ENCODE results near the gene BCL7C. TPM values are rescaled to one million over a fixed set of nuclear protein-coding genes. Genes with fewer than 3 reads are reported as not detected.

Gene BCL7C
- total and polyA plus RNA-seq, 2 of the 4 experiments (the other 2 are of a cell fraction): 32.3 to 34.9 TPM

DNA sequence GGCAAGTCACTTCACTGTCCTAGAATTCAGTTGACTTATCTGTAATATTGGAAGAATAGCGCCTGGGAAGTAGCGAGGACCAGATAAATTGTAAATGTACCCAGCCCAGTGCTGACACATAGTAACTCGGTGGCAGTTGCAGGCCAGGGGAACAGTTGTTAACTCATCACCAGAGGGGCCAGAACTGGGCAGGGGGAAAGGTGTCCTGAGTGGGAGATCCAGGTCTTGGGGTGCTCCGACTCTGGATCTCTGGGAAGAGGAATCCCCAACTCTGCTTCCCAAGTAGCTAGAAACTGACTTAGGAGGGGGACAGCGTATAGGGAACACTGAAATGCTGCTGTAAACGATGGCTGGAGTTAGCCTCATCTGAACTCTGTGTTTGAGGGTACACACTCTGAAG, 23.0 kb downstream of the BCL7C start (continued):
- TF ChIP-seq USF2 (IDR thresholded peaks at IDR 0.05; ENCODE audit: low read depth, low read length) (no peak), NFE2L2 (IDR thresholded peaks at IDR 0.05; ENCODE audit: low read depth, low read length) (no peak)

- Histone ChIP-seq H3K23ac (ENCODE audit: low read depth, low read length) (no peak overlapping the region), H3K4ac (ENCODE audit: low read depth, low read length) (no peak overlapping the region), H3K9me1 (ENCODE audit: insufficient read depth, low read length) (peaks cover 4% of the 10 kb centered on the region; the same call in 1 of the 2 replicates), H2BK20ac (ENCODE audit: low read depth, low read length) (no peak overlapping the region), H4K20me1 (ENCODE audit: insufficient read depth, low read length) (no peaks in the 10 kb centered on the region), H2BK120ac (ENCODE audit: low read depth, low read length) (no peak overlapping the region), H3K4me3 (ENCODE audit: insufficient read depth, low read depth, low read length) (no peak overlapping the region), H3K4me2 (ENCODE audit: low read depth, low read length) (no peak overlapping the region), H2AFZ (replicated peaks; ENCODE audit: low read length, poor library complexity) (no peak overlapping the region), H2AK9ac (replicated peaks; ENCODE audit: low read depth, low read length, poor library complexity) (no peak overlapping the region), H3K4me1 (ENCODE audit: control insufficient read depth, insufficient read depth, low read length) (no peaks in the 10 kb centered on the region), H2BK15ac (ENCODE audit: low read depth, low read length) (no peak overlapping the region), H4K5ac (ENCODE audit: low read depth, low read length) (no peak overlapping the region), H3K9me3 (ENCODE audit: control insufficient read depth, insufficient read depth, low read length) (no peaks in the 10 kb centered on the region), H2BK5ac (ENCODE audit: low read depth, low read length, poor library complexity, severe bottlenecking) (no peak overlapping the region), H3K9ac (ENCODE audit: low read depth, low read length) (no peak overlapping the region), H3K14ac (replicated peaks; ENCODE audit: low read depth, low read length) (no peak overlapping the region), H3K18ac (ENCODE audit: low read depth, low read length) (no peak overlapping the region), H3K27me3 (ENCODE audit: control insufficient read depth, insufficient read depth, low read length) (no peaks in the 10 kb centered on the region), H3K56ac (ENCODE audit: extremely low read depth, insufficient read depth, low read length) (no peak overlapping the region), H2AK5ac (ENCODE audit: low read depth, low read length) (no peak overlapping the region), H4K91ac (ENCODE audit: insufficient read depth, low read depth, low read length) (no peak overlapping the region), H3K27ac (ENCODE audit: insufficient read depth, low read length) (no peak overlapping the region), H4K8ac (ENCODE audit: low read depth in 2 of 2, low read length in 2 of 2) (no peak overlapping the region), H3K36me3 (ENCODE audit: control insufficient read depth, insufficient read depth, low read length) (peaks cover 2% of the 10 kb centered on the region; the same call in 1 of the 2 replicates), H3K79me1 (ENCODE audit: low read depth in 1 of 2, low read length in 2 of 2) (peaks cover 0 to 17% of the 10 kb centered on the region in 2 experiments; a peak in 2 of 4 replicates)
- dilution Hi-C loops (cut with HindIII; ENCODE audit: low sequenced_read_pairs, unreplicated experiment) (no loop called here), intact Hi-C loops (cut with micrococcal nuclease) (no loop called here), in situ Hi-C loops (cut with MboI; ENCODE audit: low sequenced_read_pairs) (no loop called here)
- BruUV-seq (replicated peaks): no TSS peak
- ATAC-seq (ENCODE audit: low read depth) (peak; percentile 67), DNase-seq (no peak)
- ChIA-PET CTCF (no interaction called here), POLR2A (ENCODE audit: unreplicated experiment) (no interaction called here)
- no CpG with 5 or more reads among the region's 5 CpGs for WGBS, 2 experiments (ENCODE audit: extremely low coverage in 2 of 2, insufficient read length in 1 of 2)
- TF ChIP-seq MAFK (IDR thresholded peaks at IDR 0.05; ENCODE audit: low read depth, low read length) (no peak), CHD1 (IDR thresholded peaks at IDR 0.05; ENCODE audit: low read depth, low read length) (no peak), RAD21 (IDR thresholded peaks at IDR 0.05; ENCODE audit: low read length) (peak; percentile 20; the same call in 1 of the 2 replicates), RCOR1 (IDR thresholded peaks at IDR 0.05; ENCODE audit: insufficient replicate concordance, low read length) (no peak), RFX5 (IDR thresholded peaks at IDR 0.05; ENCODE audit: low read depth, low read length) (no peak), CTCF (conservative IDR thresholded peaks at IDR 0.05; ENCODE audit: low read depth, low read length) (peak; percentile 22; the same call in 1 of the 2 replicates), MAZ (IDR thresholded peaks at IDR 0.05; ENCODE audit: borderline replicate concordance, low read depth, low read length) (no peak), SMC3 (IDR thresholded peaks at IDR 0.05; ENCODE audit: low read depth, low read length) (peak; percentile 7; the same call in 1 of the 2 replicates), POLR2A (IDR thresholded peaks at IDR 0.05; ENCODE audit: low read depth, low read length) (no peak), FOS (IDR thresholded peaks at IDR 0.05; ENCODE audit: low read depth, low read length) (no peak), MXI1 (IDR thresholded peaks at IDR 0.05; ENCODE audit: borderline replicate concordance, low read depth, low read length) (no peak), BHLHE40 (IDR thresholded peaks at IDR 0.05; ENCODE audit: low read depth, low read length) (no peak), NFE2L2 (IDR thresholded peaks at IDR 0.05; ENCODE audit: low read depth, low read length) (no peak)
- TF ChIP-seq, protein P1, sequence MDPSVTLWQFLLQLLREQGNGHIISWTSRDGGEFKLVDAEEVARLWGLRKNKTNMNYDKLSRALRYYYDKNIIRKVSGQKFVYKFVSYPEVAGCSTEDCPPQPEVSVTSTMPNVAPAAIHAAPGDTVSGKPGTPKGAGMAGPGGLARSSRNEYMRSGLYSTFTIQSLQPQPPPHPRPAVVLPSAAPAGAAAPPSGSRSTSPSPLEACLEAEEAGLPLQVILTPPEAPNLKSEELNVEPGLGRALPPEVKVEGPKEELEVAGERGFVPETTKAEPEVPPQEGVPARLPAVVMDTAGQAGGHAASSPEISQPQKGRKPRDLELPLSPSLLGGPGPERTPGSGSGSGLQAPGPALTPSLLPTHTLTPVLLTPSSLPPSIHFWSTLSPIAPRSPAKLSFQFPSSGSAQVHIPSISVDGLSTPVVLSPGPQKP (IDR thresholded peaks at IDR 0.05; ENCODE audit: borderline replicate concordance, low read depth, low read length): no peak
Observed at GRCh38 chr16:30867747-30868146, 26.1 kb downstream of the BCL7C start.
